Lung (tissue), 12 donors: Measurements from ENCODE around the gene NPY5R. TPM values are rescaled to one million over a fixed set of nuclear protein-coding genes. Genes with fewer than 3 reads are reported as not detected.

Experiments
- ATAC-seq: fragments of 200-7000 bp; cut with Tn5 transposase; one replicate; pipeline ENCODE4 v1.9.1; 2020; ENCODE audit warnings: moderate number of reproducible peaks; ENCODE audit not compliant: insufficient read depth, low FRiP score
- DNase-seq, 3 donors: peaks; one replicate each; pipeline ENCODE4 v3.0.0-alpha.2; 2013 to 2017
- H3K27ac ChIP-seq, 2 donors: one replicate each; pipeline ENCODE4 v1.5.1; 2013; ENCODE audit warnings: mild to moderate bottlenecking in 2 of 2, moderate library complexity in 2 of 2, control low read depth in 1 of 2, inconsistent platforms in 1 of 2, low read depth in 1 of 2, low read length in 1 of 2
- H3K27me3 ChIP-seq, 3 donors: one replicate each; pipeline ENCODE4 v1.5.1; 2013; ENCODE audit warnings: low read length in 2 of 3; ENCODE audit not compliant: control insufficient read depth in 3 of 3, insufficient read depth in 3 of 3
- H3K36me3 ChIP-seq, 4 donors: one replicate each; pipeline ENCODE4 v1.5.1; 2013; ENCODE audit warnings: low read length in 4 of 4, mild to moderate bottlenecking in 1 of 4, moderate library complexity in 1 of 4; ENCODE audit not compliant: control insufficient read depth in 4 of 4, insufficient read depth in 4 of 4
- H3K4me1 ChIP-seq, 5 donors: one replicate each; pipeline ENCODE4 v1.5.1; 2013; ENCODE audit warnings: low read length in 5 of 5, mild to moderate bottlenecking in 2 of 5, moderate library complexity in 1 of 5; ENCODE audit not compliant: control insufficient read depth in 5 of 5, insufficient read depth in 5 of 5
- H3K4me3 ChIP-seq: one replicate; pipeline ENCODE4 v1.5.1; 2013; ENCODE audit warnings: mild to moderate bottlenecking, control low read depth, moderate library complexity
- H3K9ac ChIP-seq, 2 donors: one replicate each; pipeline ENCODE4 v1.5.1; 2013; ENCODE audit warnings: low read length in 2 of 2, control low read depth in 1 of 2; ENCODE audit not compliant: insufficient read depth in 1 of 2
- H3K9me3 ChIP-seq, 4 donors: one replicate each; pipeline ENCODE4 v1.5.1; 2013; ENCODE audit warnings: low read length in 3 of 4, mild to moderate bottlenecking in 1 of 4, moderate library complexity in 1 of 4; ENCODE audit not compliant: control insufficient read depth in 4 of 4, insufficient read depth in 3 of 4
- CTCF ChIP-seq: IDR thresholded peaks from 2 replicates; pipeline ENCODE4 v1.5.1; 2012; ENCODE audit warnings: mild to moderate bottlenecking; ENCODE audit errors: control extremely low read depth, extremely low read depth
- WGBS, 2 donors: extraction: QIAGEN DNeasy Blood & Tissue Kit; methylation state at CpG; one replicate each; pipeline ENCODE4 v1.1.7; 2013; 5-methylcytosine and 5-hydroxymethylcytosine counted together
- polyA plus RNA-seq, 2 donors: library from polyadenylated mRNA; stranded (reverse); fragments of 200-250 nt; gene quantifications; one replicate each; pipeline ENCODE4 v1.2.1, GENCODE V29; 2013
- total RNA-seq, 2 donors: library from RNA; depleted of rRNA in 1 of 2; stranded (reverse); fragments of >200 nt in 1 of 2; gene quantifications; one replicate each; pipeline ENCODE4 v1.2.1, GENCODE V29; 2014 to 2021
- donor health status: control.
- donor health status: control.
- donor health status: Bipolar disorder and iron deficiency.
- donor health status: healthy.
- donor health status: DM: yes; HTN: yes; CAD: no.

The NPY5R gene
- total and polyA plus RNA-seq, 4 donors = 0.10 to 0.26 TPM; not detected in 2

GRCh38 chr4:163392328-163392727 lies 48.6 kb downstream of the NPY5R start:
- Histone ChIP-seq H3K27me3 (no peaks in the 10 kb centered on the region), H3K27ac (no peak overlapping the region), H3K4me3 (no peak overlapping the region), H3K4me1 (no peaks in the 10 kb centered on the region), H3K36me3 (no peaks in the 10 kb centered on the region), H3K9ac (no peak overlapping the region), H3K9me3 (no peaks in the 10 kb centered on the region)
- ATAC-seq (no peak), DNase-seq (no peak)
- no peak for TF ChIP-seq CTCF
- WGBS, 2 donors = 54 to 60% methylated on average over 4 of the region's 4 CpGs

GRCh38 chr4:163393471-163393870 lies 49.8 kb downstream of the NPY5R start:
- no peak for ATAC-seq

GRCh38 chr4:163395055-163395454 lies 51.4 kb downstream of the NPY5R start:
- DNase-seq (no peak), ATAC-seq (no peak)
- Histone ChIP-seq H3K36me3 (no peaks in the 10 kb centered on the region), H3K27me3 (no peaks in the 10 kb centered on the region), H3K9me3 (no peaks in the 10 kb centered on the region), H3K27ac (no peak overlapping the region), H3K4me3 (no peak overlapping the region), H3K9ac (no peak overlapping the region), H3K4me1 (no peaks in the 10 kb centered on the region)
- no peak for TF ChIP-seq CTCF

More at GRCh38 chr4:163393471-163393870, 49.8 kb downstream of the NPY5R start:
- WGBS, 2 donors = 92 to 95% methylated on average over 6 of the region's 6 CpGs
- TF ChIP-seq CTCF = no peak
- H3K27me3 ChIP-seq = no peaks in the 10 kb centered on the region
- H3K4me1 ChIP-seq = no peaks in the 10 kb centered on the region
- no peak overlapping the region for H3K4me3 ChIP-seq
- no peaks in the 10 kb centered on the region for H3K36me3 ChIP-seq
- no peaks in the 10 kb centered on the region for H3K9me3 ChIP-seq
- DNase-seq = no peak
- no peak overlapping the region for H3K9ac ChIP-seq
- no peak overlapping the region for H3K27ac ChIP-seq

GRCh38 chr4:163395758-163396157 lies 52.1 kb downstream of the NPY5R start:
- H3K4me3 ChIP-seq = no peak overlapping the region

More at GRCh38 chr4:163395758-163396157, 52.1 kb downstream of the NPY5R start:
- Histone ChIP-seq H3K36me3 (no peaks in the 10 kb centered on the region), H3K9ac (no peak overlapping the region), H3K27me3 (no peaks in the 10 kb centered on the region), H3K27ac (no peak overlapping the region), H3K4me1 (no peaks in the 10 kb centered on the region), H3K9me3 (no peaks in the 10 kb centered on the region)
- no peak for ATAC-seq
- no peak for DNase-seq
- TF ChIP-seq CTCF = no peak
- 67 to 78% methylated on average over 5 of the region's 5 CpGs for WGBS, 2 donors
